Measurements from ENCODE around the gene ITPKB. TPM values are rescaled to one million over a fixed set of nuclear protein-coding genes. Genes with fewer than 3 reads are reported as not detected.
"Not testable (repeated sequence)": the region's sequence is repeated elsewhere in the genome, so short reads cannot be mapped to it uniquely, and the experiment has no call there.

ITPKB gene
- total RNA-seq, 2 experiments from 2014 or later = 47.0 to 47.4 TPM

- Mint-ChIP-seq H3K9me3 (ENCODE audit: insufficient read depth) (no peaks in the 10 kb centered on the region), H3K4me1 (ENCODE audit: low read depth) (peaks cover 2% of the 10 kb centered on the region), H3K27ac (no peak overlapping the region), H3K27me3 (ENCODE audit: low read depth) (peaks cover 4% of the 10 kb centered on the region), H3K4me3 (no peak overlapping the region), H3K36me3 (ENCODE audit: low read depth) (no peaks in the 10 kb centered on the region)
- ATAC-seq (no peak), DNase-seq (no peak)
- CTCF ChIA-PET = no interaction called here
- POLR2A ChIA-PET = no interaction called here
Measured at GRCh38 chr1:226776066-226776465, 37.0 kb upstream of the ITPKB start.

GRCh38 chr1:226772446-226773139 is 33.5 kb upstream of the ITPKB start:
- Mint-ChIP-seq H3K27ac (no peak overlapping the region), H3K4me1 (ENCODE audit: low read depth) (peaks cover 2% of the 10 kb centered on the region), H3K27me3 (ENCODE audit: low read depth) (no peaks in the 10 kb centered on the region), H3K36me3 (ENCODE audit: low read depth) (no peaks in the 10 kb centered on the region), H3K9me3 (ENCODE audit: insufficient read depth) (no peaks in the 10 kb centered on the region), H3K4me3 (no peak overlapping the region)
- CTCF ChIA-PET = interaction anchor here (0.8 to 0.9 kb wide), 2 partner anchors 13 to 24 kb away, joined by 3 to 4 read pairs; no protein-coding TSS in a partner anchor
- POLR2A ChIA-PET = no interaction called here
- ATAC-seq (no peak), DNase-seq (no peak)

- CTCF ChIA-PET; H3K27me3 Mint-ChIP-seq (ENCODE audit: low read depth); H3K4me3 Mint-ChIP-seq; POLR2A ChIA-PET; DNase-seq; H3K36me3 Mint-ChIP-seq (ENCODE audit: low read depth); H3K27ac Mint-ChIP-seq; ATAC-seq; H3K9me3 Mint-ChIP-seq (ENCODE audit: insufficient read depth): not testable (repeated sequence)
- peaks cover 20% of the 10 kb centered on the region for H3K4me1 Mint-ChIP-seq (ENCODE audit: low read depth)
Measured at GRCh38 chr1:226767170-226767569, 28.1 kb upstream of the ITPKB start.

DNA sequence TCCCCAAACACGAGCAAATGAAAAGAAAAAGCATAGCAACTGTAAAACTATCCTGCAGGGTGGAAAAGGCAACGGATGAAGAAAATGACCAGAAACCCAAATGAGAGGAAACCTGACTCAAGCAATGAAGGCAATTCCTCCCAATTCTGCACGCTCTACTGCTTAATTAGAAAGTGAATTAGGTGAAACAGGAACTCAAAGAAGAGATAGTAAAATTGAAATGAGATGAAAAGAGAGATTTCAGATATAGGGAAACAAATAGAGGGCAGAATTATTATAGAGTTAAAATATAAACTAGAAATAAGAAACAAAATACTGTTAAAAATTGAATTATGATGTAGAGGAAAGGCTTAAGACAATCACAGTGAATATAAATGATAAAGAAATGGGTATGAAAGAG is 27.5 kb upstream of the ITPKB start:
- no peak overlapping the region for H3K4me3 Mint-ChIP-seq
- H3K27me3 Mint-ChIP-seq (ENCODE audit: low read depth) = peaks cover 3% of the 10 kb centered on the region
- H3K9me3 Mint-ChIP-seq (ENCODE audit: insufficient read depth) = no peaks in the 10 kb centered on the region
- POLR2A ChIA-PET = no interaction called here
- DNase-seq (no peak), ATAC-seq (no peak)
- H3K27ac Mint-ChIP-seq = no peak overlapping the region
- H3K4me1 Mint-ChIP-seq (ENCODE audit: low read depth) = peaks cover 20% of the 10 kb centered on the region
- CTCF ChIA-PET = no interaction called here
- no peaks in the 10 kb centered on the region for H3K36me3 Mint-ChIP-seq (ENCODE audit: low read depth)

DNA sequence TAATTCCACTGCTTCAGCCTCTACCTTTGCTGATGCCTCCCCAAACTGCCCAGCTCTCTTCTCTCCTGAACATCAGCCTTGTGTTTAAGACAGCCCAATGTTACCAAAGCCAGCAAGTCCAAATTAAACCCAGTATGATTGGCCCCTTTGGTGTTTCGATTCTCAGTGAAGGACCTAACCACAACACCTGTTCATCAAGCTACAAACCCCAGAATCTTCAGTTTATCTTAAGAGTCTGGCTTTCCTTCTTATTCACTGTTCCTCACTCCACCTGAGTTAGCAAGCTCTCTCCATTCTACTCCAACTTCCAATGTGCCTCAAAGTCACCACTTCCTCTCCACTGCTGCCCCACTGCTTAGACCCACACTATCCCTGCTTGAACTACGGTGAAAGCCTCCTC is 25.5 kb upstream of the ITPKB start:
- Mint-ChIP-seq H3K27ac (peak overlapping the region; percentile 7), H3K27me3 (ENCODE audit: low read depth) (peaks cover 7% of the 10 kb centered on the region), H3K36me3 (ENCODE audit: low read depth) (no peaks in the 10 kb centered on the region), H3K4me3 (no peak overlapping the region), H3K4me1 (ENCODE audit: low read depth) (peaks cover 20% of the 10 kb centered on the region), H3K9me3 (ENCODE audit: insufficient read depth) (no peaks in the 10 kb centered on the region)
- no peak for DNase-seq
- CTCF ChIA-PET = interaction anchor here (1.0 kb wide), 1 partner anchor 25 kb away, joined by 4 read pairs; the partner anchor contains the start of gene ITPKB
- ATAC-seq = no peak
- POLR2A ChIA-PET = interaction anchor here (0.7 kb wide), 1 partner anchor 15 kb away, joined by 3 read pairs; no protein-coding TSS in a partner anchor

DNA sequence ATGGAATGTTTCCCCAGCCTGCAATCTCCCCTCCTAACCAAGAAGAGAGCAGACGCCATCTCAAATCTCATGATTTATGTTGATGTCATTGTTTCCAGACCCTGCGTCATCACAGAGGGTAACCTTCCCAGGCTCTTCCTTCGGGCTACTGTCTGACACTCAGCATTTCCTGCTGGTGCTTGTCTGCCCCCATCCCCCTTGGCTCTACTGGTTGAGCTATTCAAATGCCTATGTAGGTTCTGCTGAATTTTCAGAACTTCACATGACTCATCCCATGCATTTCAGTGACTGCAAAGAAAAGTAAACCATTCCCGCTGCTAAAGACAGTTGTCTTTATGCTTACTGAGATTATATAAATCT is 24.8 kb upstream of the ITPKB start:
- DNase-seq = no peak
- Mint-ChIP-seq H3K36me3 (ENCODE audit: low read depth) (no peaks in the 10 kb centered on the region), H3K27ac (no peak overlapping the region), H3K4me3 (no peak overlapping the region), H3K9me3 (ENCODE audit: insufficient read depth) (no peaks in the 10 kb centered on the region), H3K27me3 (ENCODE audit: low read depth) (peaks cover 7% of the 10 kb centered on the region), H3K4me1 (ENCODE audit: low read depth) (peaks cover 20% of the 10 kb centered on the region)
- peak; percentile 23 for ATAC-seq
- ChIA-PET POLR2A (no interaction called here), CTCF (interaction anchor here (1.0 kb wide), 1 partner anchor 24 kb away, joined by 4 read pairs; the partner anchor contains the start of gene ITPKB)

DNA sequence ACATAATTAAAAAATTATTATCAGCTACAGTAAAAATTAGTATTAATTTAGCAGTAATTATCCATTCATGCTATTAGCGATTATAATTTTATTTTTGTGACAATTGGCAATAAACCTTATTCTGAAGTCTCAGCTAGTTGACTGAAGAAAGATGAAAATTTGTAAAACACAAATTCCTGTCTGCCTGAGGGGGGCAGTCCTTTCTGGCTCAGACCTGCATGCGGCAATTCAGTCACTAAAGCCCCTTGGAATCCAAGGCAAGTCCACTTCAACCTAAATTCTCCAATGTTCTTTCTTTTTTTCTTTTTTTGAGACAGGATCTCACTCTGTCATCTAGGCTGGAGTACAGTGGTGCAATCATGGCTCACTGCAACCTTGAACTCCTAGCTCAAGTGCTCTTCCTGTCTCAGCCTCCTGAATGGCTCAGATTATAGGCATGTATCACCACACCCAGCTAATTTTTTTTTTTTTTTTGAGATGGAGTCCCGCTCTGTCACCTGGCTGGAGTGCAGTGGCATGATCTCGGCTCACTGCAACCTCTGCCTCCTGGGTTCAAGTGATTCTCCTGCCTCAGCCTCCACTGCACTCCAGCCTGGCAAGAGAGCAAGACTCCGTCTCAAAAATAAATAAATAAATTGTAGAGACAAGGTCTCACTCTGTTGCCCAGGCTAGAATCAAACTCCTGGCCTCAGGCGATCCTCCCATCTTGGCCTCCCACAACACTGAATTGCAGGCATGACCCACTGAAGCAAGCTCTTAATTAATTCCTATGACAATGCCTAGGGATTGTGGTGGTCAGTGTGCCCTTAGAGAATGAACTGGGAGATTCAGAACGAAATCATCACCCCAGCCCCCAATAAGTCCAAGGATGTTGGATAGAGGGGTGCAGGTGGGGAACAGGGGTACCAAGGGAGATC is 24.2 kb upstream of the ITPKB start:
- no peak for ATAC-seq
- POLR2A ChIA-PET = no interaction called here
- DNase-seq = no peak
- H3K27me3 Mint-ChIP-seq (ENCODE audit: low read depth) = peaks cover 7% of the 10 kb centered on the region
- H3K4me3 Mint-ChIP-seq = no peak overlapping the region
- H3K36me3 Mint-ChIP-seq (ENCODE audit: low read depth) = no peaks in the 10 kb centered on the region
- no peaks in the 10 kb centered on the region for H3K9me3 Mint-ChIP-seq (ENCODE audit: insufficient read depth)
- CTCF ChIA-PET = interaction anchor here (1.0 to 1.2 kb wide), 3 partner anchors 13 to 24 kb away, joined by 3 to 4 read pairs (median 4); partner anchors contain the start of gene ITPKB
- H3K4me1 Mint-ChIP-seq (ENCODE audit: low read depth) = peaks cover 20% of the 10 kb centered on the region
- H3K27ac Mint-ChIP-seq = no peak overlapping the region

GRCh38 chr1:226762055-226762454 is 23.0 kb upstream of the ITPKB start:
- DNase-seq = no peak
- H3K36me3 Mint-ChIP-seq (ENCODE audit: low read depth) = no peaks in the 10 kb centered on the region
- peaks cover 20% of the 10 kb centered on the region for H3K4me1 Mint-ChIP-seq (ENCODE audit: low read depth)
- H3K27ac Mint-ChIP-seq = no peak overlapping the region
- no peak overlapping the region for H3K4me3 Mint-ChIP-seq
- H3K27me3 Mint-ChIP-seq (ENCODE audit: low read depth) = peaks cover 7% of the 10 kb centered on the region
- ChIA-PET CTCF (interaction anchor here (1.2 kb wide), 1 partner anchor 23 kb away, joined by 4 read pairs; the partner anchor contains the start of gene ITPKB), POLR2A (no interaction called here)
- no peak for ATAC-seq
- H3K9me3 Mint-ChIP-seq (ENCODE audit: insufficient read depth) = no peaks in the 10 kb centered on the region

GRCh38 chr1:226761322-226761721 is 22.2 kb upstream of the ITPKB start:
- peaks cover 20% of the 10 kb centered on the region for H3K4me1 Mint-ChIP-seq (ENCODE audit: low read depth)

DNA sequence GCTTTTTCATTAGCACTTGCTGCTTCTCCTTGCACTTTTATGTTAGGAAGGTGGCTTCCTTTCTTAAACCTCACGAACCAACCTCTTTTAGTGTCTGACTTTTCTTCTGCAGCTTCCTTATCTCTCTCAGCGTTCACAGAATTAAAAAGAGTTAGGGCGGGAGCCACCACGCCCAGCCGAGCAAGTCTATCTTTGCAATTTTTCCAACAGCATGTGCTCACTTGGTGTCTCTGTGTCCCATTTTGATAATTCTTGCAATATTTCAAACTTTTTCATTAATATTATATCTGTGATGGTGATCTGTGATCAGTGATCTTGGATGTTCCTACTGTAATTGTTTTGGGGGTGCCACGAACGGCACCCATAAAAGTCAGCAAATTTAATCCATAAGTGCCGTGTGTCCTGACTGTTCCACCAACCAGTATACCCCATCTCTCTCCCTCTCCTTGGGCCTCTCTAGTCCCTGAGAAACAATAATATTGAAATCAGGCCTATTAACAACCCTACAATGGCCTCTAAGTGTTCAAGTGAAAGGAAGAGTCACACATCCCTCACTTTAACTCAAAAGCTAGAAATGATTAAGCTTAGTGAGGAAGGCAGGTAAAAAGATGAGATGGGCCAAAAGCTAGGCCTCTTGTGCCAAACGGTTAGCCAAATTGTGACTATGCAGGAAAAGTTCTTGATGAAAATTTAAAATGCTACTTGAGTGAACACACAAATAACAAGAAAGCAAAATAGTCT is 15.9 kb upstream of the ITPKB start:
- ChIA-PET POLR2A (no interaction called here), CTCF (interaction anchor here (1.2 to 1.5 kb wide), 3 partner anchors 39 to 129 kb away, joined by 3 read pairs; no protein-coding TSS in a partner anchor)
- ATAC-seq (no peak), DNase-seq (no peak)
- Mint-ChIP-seq H3K9me3 (ENCODE audit: insufficient read depth) (no peaks in the 10 kb centered on the region), H3K27me3 (ENCODE audit: low read depth) (peaks cover 2% of the 10 kb centered on the region), H3K4me1 (ENCODE audit: low read depth) (peaks cover 13% of the 10 kb centered on the region), H3K27ac (peak overlapping the region; percentile 9), H3K36me3 (ENCODE audit: low read depth) (no peaks in the 10 kb centered on the region), H3K4me3 (no peak overlapping the region)

More at GRCh38 chr1:226761322-226761721, 22.2 kb upstream of the ITPKB start:
- no peak overlapping the region for H3K4me3 Mint-ChIP-seq
- no peak overlapping the region for H3K27ac Mint-ChIP-seq
- DNase-seq = no peak
- peaks cover 7% of the 10 kb centered on the region for H3K27me3 Mint-ChIP-seq (ENCODE audit: low read depth)
- ATAC-seq = no peak
- no peaks in the 10 kb centered on the region for H3K36me3 Mint-ChIP-seq (ENCODE audit: low read depth)
- ChIA-PET POLR2A (no interaction called here), CTCF (no interaction called here)
- H3K9me3 Mint-ChIP-seq (ENCODE audit: insufficient read depth) = no peaks in the 10 kb centered on the region

DNA sequence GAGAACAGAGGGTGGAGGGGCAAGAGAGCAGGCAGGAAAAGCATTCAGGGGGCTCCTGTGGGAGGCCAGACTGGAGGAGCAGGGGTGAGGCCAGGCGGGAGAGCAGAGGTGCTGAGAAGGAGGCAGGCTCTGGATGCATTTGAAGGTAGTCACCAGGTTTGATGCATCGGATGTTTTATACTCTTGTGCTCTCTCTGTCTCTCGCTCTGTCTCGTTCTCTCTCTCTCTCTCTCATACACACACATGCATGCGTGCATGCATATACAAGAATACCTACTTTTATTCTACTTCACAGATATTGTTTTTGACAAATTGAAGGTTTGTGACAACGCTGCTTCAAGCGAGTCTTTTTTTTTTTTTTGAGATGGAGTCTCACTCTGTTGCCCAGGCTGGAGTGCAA is 15.0 kb upstream of the ITPKB start:
- no peak for DNase-seq
- POLR2A ChIA-PET = no interaction called here
- Mint-ChIP-seq H3K36me3 (ENCODE audit: low read depth) (no peaks in the 10 kb centered on the region), H3K27me3 (ENCODE audit: low read depth) (peaks cover 2% of the 10 kb centered on the region), H3K4me1 (ENCODE audit: low read depth) (peaks cover 13% of the 10 kb centered on the region), H3K4me3 (no peak overlapping the region), H3K9me3 (ENCODE audit: insufficient read depth) (no peaks in the 10 kb centered on the region), H3K27ac (no peak overlapping the region)
- CTCF ChIA-PET = interaction anchor here (1.4 kb wide), 1 partner anchor 40 kb away, joined by 3 read pairs; no protein-coding TSS in a partner anchor
- no peak for ATAC-seq
